ENCODE results near the gene EIF4G3. TPM values are rescaled to one million over a fixed set of nuclear protein-coding genes. Genes with fewer than 3 reads are reported as not detected.

Gene EIF4G3
- polyA plus RNA-seq, 1 donor (not counting 4 experiments of a cell fraction or from before 2014, with no cell fraction given) = 44.6 TPM

GRCh38 chr1:20829531-20829930 lies 347.2 kb downstream of the EIF4G3 start:
- Histone ChIP-seq H3K4me3 (ENCODE audit: control insufficient read depth in 2 of 3, extremely low read depth in 1 of 3, insufficient read depth in 2 of 3, low read depth in 1 of 3, low read length in 3 of 3) (no peak overlapping the region), H3K9me3 (ENCODE audit: control insufficient read depth, low read depth, low read length) (no peaks in the 10 kb centered on the region), H3K4me2 (ENCODE audit: control insufficient read depth, extremely low read depth, insufficient read depth, low read depth, low read length) (no peak overlapping the region), H3K27me3 (ENCODE audit: control insufficient read depth, extremely low read depth, insufficient read depth, low read length) (no peaks in the 10 kb centered on the region), H2AFZ (ENCODE audit: control insufficient read depth, low read length) (no peak overlapping the region), H3K9ac (ENCODE audit: control insufficient read depth, extremely low read depth, insufficient read depth, low read length) (no peak overlapping the region), H4K20me1 (ENCODE audit: control insufficient read depth, extremely low read depth, insufficient read depth, low read length) (no peaks in the 10 kb centered on the region), H3K79me2 (ENCODE audit: control insufficient read depth, insufficient read depth, low read length) (no peaks in the 10 kb centered on the region), H3K9me1 (ENCODE audit: control insufficient read depth, extremely low read depth, insufficient read depth, low read length) (no peaks in the 10 kb centered on the region), H3K4me1 (ENCODE audit: control insufficient read depth, extremely low read depth, insufficient read depth, low read length) (peaks cover 9% of the 10 kb centered on the region), H3K36me3 (ENCODE audit: control insufficient read depth in 2 of 2, extremely low read depth in 1 of 2, insufficient read depth in 2 of 2, low read length in 2 of 2) (peaks cover 0 to 5% of the 10 kb centered on the region in 2 experiments), H3K27ac (ENCODE audit: control insufficient read depth, insufficient read depth, low read length) (no peak overlapping the region)
- dilution Hi-C loops (cut with MboI; ENCODE audit: extremely low pct_ligation_motif_present, low sequenced_read_pairs) = no loop called here
- DNase-seq (ENCODE audit: low read depth, low spot score) (no peak), FAIRE-seq (no peak)
- no peak for TF ChIP-seq CTCF (optimal IDR thresholded peaks at IDR 0.05 in 1 of 3, IDR thresholded peaks at IDR 0.05 in 1 of 3, conservative IDR thresholded peaks at IDR 0.05 in 1 of 3; ENCODE audit: extremely low read depth in 1 of 3, insufficient read depth in 2 of 3, low read length in 3 of 3)
- TF ChIP-seq EZH2 (IDR thresholded peaks at IDR 0.05; ENCODE audit: low read length) = no peak

GRCh38 chr1:20823845-20824244 lies 352.9 kb downstream of the EIF4G3 start:
- Histone ChIP-seq H3K9me1 (ENCODE audit: control insufficient read depth, extremely low read depth, insufficient read depth, low read length) (no peaks in the 10 kb centered on the region), H3K79me2 (ENCODE audit: control insufficient read depth, insufficient read depth, low read length) (no peaks in the 10 kb centered on the region), H4K20me1 (ENCODE audit: control insufficient read depth, extremely low read depth, insufficient read depth, low read length) (no peaks in the 10 kb centered on the region), H3K4me2 (ENCODE audit: control insufficient read depth, extremely low read depth, insufficient read depth, low read depth, low read length) (no peak overlapping the region), H3K4me3 (ENCODE audit: control insufficient read depth in 2 of 3, extremely low read depth in 1 of 3, insufficient read depth in 2 of 3, low read depth in 1 of 3, low read length in 3 of 3) (no peak overlapping the region), H3K36me3 (ENCODE audit: control insufficient read depth in 2 of 2, extremely low read depth in 1 of 2, insufficient read depth in 2 of 2, low read length in 2 of 2) (peaks cover 0 to 4% of the 10 kb centered on the region in 2 experiments), H3K9me3 (ENCODE audit: control insufficient read depth, low read depth, low read length) (no peaks in the 10 kb centered on the region), H3K4me1 (ENCODE audit: control insufficient read depth, extremely low read depth, insufficient read depth, low read length) (no peaks in the 10 kb centered on the region), H3K9ac (ENCODE audit: control insufficient read depth, extremely low read depth, insufficient read depth, low read length) (no peak overlapping the region), H3K27me3 (ENCODE audit: control insufficient read depth, extremely low read depth, insufficient read depth, low read length) (no peaks in the 10 kb centered on the region), H2AFZ (ENCODE audit: control insufficient read depth, low read length) (no peak overlapping the region), H3K27ac (ENCODE audit: control insufficient read depth, insufficient read depth, low read length) (no peak overlapping the region)
- FAIRE-seq (no peak), DNase-seq (ENCODE audit: low read depth, low spot score) (no peak)
- no peak for TF ChIP-seq CTCF (optimal IDR thresholded peaks at IDR 0.05 in 1 of 3, IDR thresholded peaks at IDR 0.05 in 1 of 3, conservative IDR thresholded peaks at IDR 0.05 in 1 of 3; ENCODE audit: extremely low read depth in 1 of 3, insufficient read depth in 2 of 3, low read length in 3 of 3)
- no peak for TF ChIP-seq EZH2 (IDR thresholded peaks at IDR 0.05; ENCODE audit: low read length)
- dilution Hi-C loops (cut with MboI; ENCODE audit: extremely low pct_ligation_motif_present, low sequenced_read_pairs) = no loop called here
